ENCODE measurements around the gene PNPLA6. TPM values are rescaled to one million over a fixed set of nuclear protein-coding genes. Genes with fewer than 3 reads are reported as not detected.

Gene PNPLA6
- total and polyA plus RNA-seq, 4 donors = 41.8 to 267 (median 122) TPM

DNA sequence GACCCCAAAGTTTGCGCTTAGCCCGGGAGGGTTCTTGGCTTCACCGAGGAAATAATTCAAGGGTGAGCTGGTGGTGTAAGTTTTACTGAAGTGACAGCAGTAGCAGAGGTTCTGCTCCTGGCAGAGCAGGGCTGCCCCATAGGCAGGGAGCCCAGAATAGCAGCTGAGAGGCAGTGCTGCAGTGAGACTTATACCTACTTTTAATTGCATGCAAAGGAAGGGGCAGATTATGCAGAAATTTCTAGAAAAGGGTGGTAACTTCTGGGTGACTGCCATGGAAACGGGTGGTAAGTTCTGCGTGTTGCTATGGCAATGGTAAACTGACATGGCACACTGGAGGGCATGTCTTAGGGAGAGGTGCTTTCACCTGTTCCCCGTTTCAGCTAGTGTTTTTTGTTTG lies 42.6 kb downstream of the PNPLA6 start:
- Histone ChIP-seq H3K9ac (ENCODE audit: insufficient read depth in 1 of 2, low read length in 2 of 2) (no peak overlapping the region), H3K9me3 (ENCODE audit: control insufficient read depth in 4 of 4, insufficient read depth in 3 of 4, low read length in 3 of 4) (no peaks in the 10 kb centered on the region), H3K4me3 (no peak overlapping the region), H3K27ac (ENCODE audit: low read depth in 1 of 2, low read length in 1 of 2) (no peak overlapping the region), H3K4me1 (ENCODE audit: control insufficient read depth in 5 of 5, insufficient read depth in 5 of 5, low read length in 5 of 5) (no peaks in the 10 kb centered on the region), H3K36me3 (ENCODE audit: control insufficient read depth in 4 of 4, insufficient read depth in 4 of 4, low read length in 4 of 4) (no peaks in the 10 kb centered on the region), H3K27me3 (ENCODE audit: control insufficient read depth in 3 of 3, insufficient read depth in 3 of 3, low read length in 2 of 3) (no peaks in the 10 kb centered on the region)
- TF ChIP-seq CTCF (IDR thresholded peaks at IDR 0.05; ENCODE audit: control extremely low read depth, extremely low read depth) = no peak
- DNase-seq = no peak
- 57 to 71% methylated on average over 6 of the region's 6 CpGs for WGBS, 2 donors
- no peak for ATAC-seq (ENCODE audit: insufficient read depth, low FRiP score)

DNA sequence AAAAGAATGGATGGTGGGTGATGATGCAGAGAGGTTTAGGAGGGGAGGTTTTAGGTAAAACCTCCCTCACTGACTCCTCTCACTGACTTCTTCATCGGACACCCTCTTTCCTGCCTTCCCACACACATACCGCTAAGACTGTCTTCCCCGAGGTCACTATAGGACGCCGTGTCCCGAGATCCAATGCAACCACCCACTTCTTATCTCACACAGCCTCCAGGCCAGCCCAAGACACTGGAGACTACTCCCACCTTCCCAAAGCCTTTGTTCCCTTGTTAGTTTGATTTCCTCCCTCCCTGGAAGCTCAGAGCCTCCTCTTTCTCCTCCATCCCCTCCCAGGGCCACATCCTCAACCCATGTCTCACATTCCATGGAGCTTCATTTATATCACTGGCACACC lies 43.7 kb downstream of the PNPLA6 start:
- WGBS, 2 donors = 64 to 79% methylated on average over 6 of the region's 6 CpGs
- Histone ChIP-seq H3K9ac (ENCODE audit: insufficient read depth in 1 of 2, low read length in 2 of 2) (no peak overlapping the region), H3K4me1 (ENCODE audit: control insufficient read depth in 5 of 5, insufficient read depth in 5 of 5, low read length in 5 of 5) (no peaks in the 10 kb centered on the region), H3K9me3 (ENCODE audit: control insufficient read depth in 4 of 4, insufficient read depth in 3 of 4, low read length in 3 of 4) (no peaks in the 10 kb centered on the region), H3K27ac (ENCODE audit: low read depth in 1 of 2, low read length in 1 of 2) (no peak overlapping the region), H3K36me3 (ENCODE audit: control insufficient read depth in 4 of 4, insufficient read depth in 4 of 4, low read length in 4 of 4) (no peaks in the 10 kb centered on the region), H3K27me3 (ENCODE audit: control insufficient read depth in 3 of 3, insufficient read depth in 3 of 3, low read length in 2 of 3) (no peaks in the 10 kb centered on the region), H3K4me3 (no peak overlapping the region)
- TF ChIP-seq CTCF (IDR thresholded peaks at IDR 0.05; ENCODE audit: control extremely low read depth, extremely low read depth) = no peak
- DNase-seq = no peak
- no peak for ATAC-seq (ENCODE audit: insufficient read depth, low FRiP score)

DNA sequence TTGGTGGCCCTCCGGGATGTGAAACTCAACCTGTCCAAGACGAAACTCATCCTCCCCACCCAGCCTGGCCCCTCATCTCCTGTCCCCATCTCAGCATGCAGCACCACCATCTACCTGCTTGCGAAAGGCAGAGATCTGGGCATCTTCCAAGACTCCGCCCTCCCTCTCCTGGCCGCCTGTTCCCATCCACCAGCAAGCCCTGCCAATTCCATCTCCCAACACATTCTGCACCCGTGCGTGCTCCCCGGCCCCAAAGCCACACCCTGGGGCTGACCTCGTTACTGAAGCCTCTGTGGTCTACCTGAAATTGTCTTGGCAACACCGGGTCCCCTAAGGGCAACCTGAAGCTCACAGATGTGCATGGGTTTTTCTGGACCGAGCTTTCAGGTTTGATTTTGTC lies 46.9 kb downstream of the PNPLA6 start:
- Histone ChIP-seq H3K9ac (ENCODE audit: insufficient read depth in 1 of 2, low read length in 2 of 2) (no peak overlapping the region), H3K27me3 (ENCODE audit: control insufficient read depth in 3 of 3, insufficient read depth in 3 of 3, low read length in 2 of 3) (no peaks in the 10 kb centered on the region), H3K36me3 (ENCODE audit: control insufficient read depth in 4 of 4, insufficient read depth in 4 of 4, low read length in 4 of 4) (no peaks in the 10 kb centered on the region), H3K4me3 (no peak overlapping the region), H3K27ac (ENCODE audit: low read depth in 1 of 2, low read length in 1 of 2) (no peak overlapping the region), H3K4me1 (ENCODE audit: control insufficient read depth in 5 of 5, insufficient read depth in 5 of 5, low read length in 5 of 5) (no peaks in the 10 kb centered on the region), H3K9me3 (ENCODE audit: control insufficient read depth in 4 of 4, insufficient read depth in 3 of 4, low read length in 3 of 4) (no peaks in the 10 kb centered on the region)
- ATAC-seq (ENCODE audit: insufficient read depth, low FRiP score) (no peak), DNase-seq (no peak)
- no peak for TF ChIP-seq CTCF (IDR thresholded peaks at IDR 0.05; ENCODE audit: control extremely low read depth, extremely low read depth)
- WGBS, 2 donors = 59 to 68% methylated on average over 11 of the region's 11 CpGs

- Histone ChIP-seq H3K27ac (ENCODE audit: low read depth in 1 of 2, low read length in 1 of 2) (no peak overlapping the region), H3K4me1 (ENCODE audit: control insufficient read depth in 5 of 5, insufficient read depth in 5 of 5, low read length in 5 of 5) (peaks cover 0 to 3% (median 0%) of the 10 kb centered on the region in 5 donors), H3K36me3 (ENCODE audit: control insufficient read depth in 4 of 4, insufficient read depth in 4 of 4, low read length in 4 of 4) (no peaks in the 10 kb centered on the region), H3K9ac (ENCODE audit: insufficient read depth in 1 of 2, low read length in 2 of 2) (no peak overlapping the region), H3K9me3 (ENCODE audit: control insufficient read depth in 4 of 4, insufficient read depth in 3 of 4, low read length in 3 of 4) (peaks cover 0 to 1% (median 0%) of the 10 kb centered on the region in 4 donors), H3K4me3 (no peak overlapping the region), H3K27me3 (ENCODE audit: control insufficient read depth in 3 of 3, insufficient read depth in 3 of 3, low read length in 2 of 3) (peaks cover 0 to 8% (median 4%) of the 10 kb centered on the region in 3 donors)
- WGBS, 2 donors = 87 to 93% methylated on average over 7 of the region's 7 CpGs
- TF ChIP-seq CTCF (IDR thresholded peaks at IDR 0.05; ENCODE audit: control extremely low read depth, extremely low read depth) = no peak
- no peak for ATAC-seq (ENCODE audit: insufficient read depth, low FRiP score)
- no peak for DNase-seq
Observed at GRCh38 chr19:7589822-7590221, 54.3 kb downstream of the PNPLA6 start.
